HEK293 (cell line): Measurements from ENCODE around the gene TMEM259.

Experiments used
- EGR2 ChIP-seq: fragments of 450-650 bp; formaldehyde crosslinking; IDR thresholded peaks from 2 replicates; pipeline ENCODE4 v1.5.1; 2016; ENCODE audit warnings: low read depth, missing biosample characterization, missing genetic modification characterization
- GLI2 ChIP-seq: fragments of 450-650 bp; formaldehyde crosslinking; IDR thresholded peaks from 2 replicates; pipeline ENCODE4; 2017; ENCODE audit warnings: missing biosample characterization, missing genetic modification characterization, low read depth, borderline replicate concordance
- GLI4 ChIP-seq: fragments of 450-650 bp; formaldehyde crosslinking; IDR thresholded peaks from 2 replicates; pipeline ENCODE4 v1.5.1; 2016; ENCODE audit warnings: missing biosample characterization, missing genetic modification characterization
- OSR2 ChIP-seq: fragments of 450-650 bp; formaldehyde crosslinking; IDR thresholded peaks from 2 replicates; pipeline ENCODE4 v1.5.1; 2016; ENCODE audit warnings: missing biosample characterization, missing genetic modification characterization
- ZBTB20 ChIP-seq: fragments of 450-650 bp; formaldehyde crosslinking; IDR thresholded peaks from 2 replicates; pipeline ENCODE4 v1.5.1; 2016; ENCODE audit warnings: missing biosample characterization, missing genetic modification characterization
- ZNF146 ChIP-seq: fragments of 450-650 bp; formaldehyde crosslinking; IDR thresholded peaks from 2 replicates; pipeline ENCODE4 v1.5.1; 2016; ENCODE audit warnings: missing biosample characterization, missing genetic modification characterization
- ZNF16 ChIP-seq: fragments of 450-650 bp; formaldehyde crosslinking; IDR thresholded peaks from 2 replicates; pipeline ENCODE4 v1.5.1; 2016; ENCODE audit warnings: low read depth, missing biosample characterization, missing genetic modification characterization
- ZNF19 ChIP-seq: fragments of 450-650 bp; formaldehyde crosslinking; IDR thresholded peaks from 2 replicates; pipeline ENCODE4; 2016; ENCODE audit warnings: missing biosample characterization, missing genetic modification characterization, low read depth
- ZNF211 ChIP-seq: fragments of 450-650 bp; formaldehyde crosslinking; IDR thresholded peaks from 2 replicates; pipeline ENCODE4 v1.5.1; 2016; ENCODE audit warnings: low read depth, missing biosample characterization, missing genetic modification characterization
- ZNF221 ChIP-seq: fragments of 450-650 bp; formaldehyde crosslinking; IDR thresholded peaks from 2 replicates; pipeline ENCODE4 v1.5.1; 2017; ENCODE audit warnings: missing biosample characterization, missing genetic modification characterization, borderline replicate concordance
- ZNF248 ChIP-seq: fragments of 450-650 bp; formaldehyde crosslinking; IDR thresholded peaks from 2 replicates; pipeline ENCODE4 v1.5.1; 2017; ENCODE audit warnings: missing biosample characterization, missing genetic modification characterization
- ZNF423 ChIP-seq: fragments of 450-650 bp; formaldehyde crosslinking; IDR thresholded peaks from 2 replicates; pipeline ENCODE4 v1.5.1; 2016; ENCODE audit warnings: missing biosample characterization, missing genetic modification characterization
- ZNF555 ChIP-seq: fragments of 450-650 bp; formaldehyde crosslinking; conservative IDR thresholded peaks from 2 replicates; pipeline ENCODE4 v1.5.1; 2017; ENCODE audit warnings: missing biosample characterization, mild to moderate bottlenecking, missing genetic modification characterization, inconsistent platforms
- ZNF629 ChIP-seq: fragments of 450-650 bp; formaldehyde crosslinking; IDR thresholded peaks from 2 replicates; pipeline ENCODE4 v1.5.1; 2017; ENCODE audit warnings: missing biosample characterization, missing genetic modification characterization
- ZNF658 ChIP-seq: fragments of 450-650 bp; formaldehyde crosslinking; IDR thresholded peaks from 2 replicates; pipeline ENCODE4; 2016; ENCODE audit warnings: missing biosample characterization, missing genetic modification characterization
- TF ChIP-seq, protein P1 (sequence below): fragments of 450-650 bp; formaldehyde crosslinking; IDR thresholded peaks from 2 replicates; pipeline ENCODE4 v1.5.1; 2016; ENCODE audit warnings: missing biosample characterization, missing genetic modification characterization
- TF ChIP-seq, protein P2 (sequence below): fragments of 450-650 bp; formaldehyde crosslinking; IDR thresholded peaks from 2 replicates; pipeline ENCODE4 v1.5.1; 2017; ENCODE audit warnings: missing biosample characterization, missing genetic modification characterization
- TF ChIP-seq, protein P3 (sequence below): fragments of 450-650 bp; formaldehyde crosslinking; IDR thresholded peaks from 2 replicates; pipeline ENCODE4 v1.5.1; 2016; ENCODE audit warnings: missing biosample characterization, missing genetic modification characterization
- TF ChIP-seq, protein P4 (sequence below): fragments of 450-650 bp; formaldehyde crosslinking; IDR thresholded peaks from 2 replicates; pipeline ENCODE4 v1.5.1; 2016; ENCODE audit warnings: missing biosample characterization, missing genetic modification characterization
- TF ChIP-seq, protein P5 (sequence below): fragments of 450-650 bp; formaldehyde crosslinking; IDR thresholded peaks from 2 replicates; pipeline ENCODE4 v1.5.1; 2016; ENCODE audit warnings: missing biosample characterization, missing genetic modification characterization, low read depth
- TF ChIP-seq, protein P6 (sequence below): fragments of 450-650 bp; formaldehyde crosslinking; IDR thresholded peaks from 2 replicates; pipeline ENCODE4 v1.5.1; 2017; ENCODE audit warnings: missing biosample characterization, missing genetic modification characterization

The TMEM259 gene

DNA sequence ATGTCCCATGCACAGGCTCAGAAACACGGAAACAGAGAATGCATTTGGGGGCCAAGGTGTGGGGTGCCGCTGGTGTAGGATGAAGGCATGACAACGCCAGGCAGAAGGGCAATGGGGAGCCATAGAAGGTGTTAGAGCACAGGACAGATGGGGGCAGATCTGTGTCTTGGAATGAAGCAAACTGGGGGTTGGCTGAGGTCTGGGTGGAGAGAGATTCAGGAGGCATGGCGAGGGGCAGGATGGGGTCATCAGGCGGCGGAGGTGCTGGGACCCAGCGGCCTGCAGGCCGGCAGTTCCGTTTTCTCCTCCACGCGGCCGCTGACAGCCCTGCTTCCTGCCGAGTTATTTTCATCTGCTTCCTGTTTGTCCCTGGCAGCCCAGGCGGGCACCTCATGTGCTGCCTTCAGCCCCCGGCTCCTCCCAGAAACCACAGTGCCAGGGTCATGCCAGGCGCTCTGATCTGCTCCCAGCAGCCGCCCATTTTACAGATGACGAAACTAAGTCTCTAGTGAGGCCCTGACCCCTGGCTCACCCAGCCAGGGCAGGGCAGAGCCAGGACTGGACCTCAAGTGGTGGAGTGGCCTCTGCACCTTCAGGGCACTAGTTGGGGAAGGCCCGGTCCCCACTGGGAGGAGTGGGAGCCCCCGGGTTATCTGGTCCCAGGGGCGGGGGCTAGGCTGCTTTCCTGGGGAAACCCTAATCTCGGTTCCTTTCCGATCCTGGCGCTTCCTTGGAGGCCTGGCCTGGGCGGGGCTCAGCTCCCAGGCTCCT is 48.3 kb upstream of the TMEM259 start (continued):
- TF ChIP-seq, protein P1, sequence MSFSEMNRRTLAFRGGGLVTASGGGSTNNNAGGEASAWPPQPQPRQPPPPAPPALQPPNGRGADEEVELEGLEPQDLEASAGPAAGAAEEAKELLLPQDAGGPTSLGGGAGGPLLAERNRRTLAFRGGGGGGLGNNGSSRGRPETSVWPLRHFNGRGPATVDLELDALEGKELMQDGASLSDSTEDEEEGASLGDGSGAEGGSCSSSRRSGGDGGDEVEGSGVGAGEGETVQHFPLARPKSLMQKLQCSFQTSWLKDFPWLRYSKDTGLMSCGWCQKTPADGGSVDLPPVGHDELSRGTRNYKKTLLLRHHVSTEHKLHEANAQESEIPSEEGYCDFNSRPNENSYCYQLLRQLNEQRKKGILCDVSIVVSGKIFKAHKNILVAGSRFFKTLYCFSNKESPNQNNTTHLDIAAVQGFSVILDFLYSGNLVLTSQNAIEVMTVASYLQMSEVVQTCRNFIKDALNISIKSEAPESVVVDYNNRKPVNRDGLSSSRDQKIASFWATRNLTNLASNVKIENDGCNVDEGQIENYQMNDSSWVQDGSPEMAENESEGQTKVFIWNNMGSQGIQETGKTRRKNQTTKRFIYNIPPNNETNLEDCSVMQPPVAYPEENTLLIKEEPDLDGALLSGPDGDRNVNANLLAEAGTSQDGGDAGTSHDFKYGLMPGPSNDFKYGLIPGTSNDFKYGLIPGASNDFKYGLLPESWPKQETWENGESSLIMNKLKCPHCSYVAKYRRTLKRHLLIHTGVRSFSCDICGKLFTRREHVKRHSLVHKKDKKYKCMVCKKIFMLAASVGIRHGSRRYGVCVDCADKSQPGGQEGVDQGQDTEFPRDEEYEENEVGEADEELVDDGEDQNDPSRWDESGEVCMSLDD (tag by site-specific recombination), result no peak
- TF ChIP-seq ZNF211 (tag by site-specific recombination) (no peak), GLI4 (tag by site-specific recombination) (no peak), ZNF146 (tag by site-specific recombination) (no peak), ZNF555 (tag by site-specific recombination) (no peak), ZNF16 (peak; percentile 97), ZNF221 (tag by site-specific recombination) (no peak), EGR2 (tag by site-specific recombination) (no peak), ZNF658 (no peak), ZNF19 (tag by site-specific recombination) (no peak), OSR2 (no peak), GLI2 (tag by site-specific recombination) (no peak), ZBTB20 (tag by site-specific recombination) (no peak), ZNF248 (tag by site-specific recombination) (no peak), ZNF629 (tag by site-specific recombination) (no peak), ZNF423 (tag by site-specific recombination) (no peak)
- TF ChIP-seq, protein P2, sequence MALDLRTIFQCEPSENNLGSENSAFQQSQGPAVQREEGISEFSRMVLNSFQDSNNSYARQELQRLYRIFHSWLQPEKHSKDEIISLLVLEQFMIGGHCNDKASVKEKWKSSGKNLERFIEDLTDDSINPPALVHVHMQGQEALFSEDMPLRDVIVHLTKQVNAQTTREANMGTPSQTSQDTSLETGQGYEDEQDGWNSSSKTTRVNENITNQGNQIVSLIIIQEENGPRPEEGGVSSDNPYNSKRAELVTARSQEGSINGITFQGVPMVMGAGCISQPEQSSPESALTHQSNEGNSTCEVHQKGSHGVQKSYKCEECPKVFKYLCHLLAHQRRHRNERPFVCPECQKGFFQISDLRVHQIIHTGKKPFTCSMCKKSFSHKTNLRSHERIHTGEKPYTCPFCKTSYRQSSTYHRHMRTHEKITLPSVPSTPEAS (tag by site-specific recombination), result no peak
- TF ChIP-seq, protein P3, sequence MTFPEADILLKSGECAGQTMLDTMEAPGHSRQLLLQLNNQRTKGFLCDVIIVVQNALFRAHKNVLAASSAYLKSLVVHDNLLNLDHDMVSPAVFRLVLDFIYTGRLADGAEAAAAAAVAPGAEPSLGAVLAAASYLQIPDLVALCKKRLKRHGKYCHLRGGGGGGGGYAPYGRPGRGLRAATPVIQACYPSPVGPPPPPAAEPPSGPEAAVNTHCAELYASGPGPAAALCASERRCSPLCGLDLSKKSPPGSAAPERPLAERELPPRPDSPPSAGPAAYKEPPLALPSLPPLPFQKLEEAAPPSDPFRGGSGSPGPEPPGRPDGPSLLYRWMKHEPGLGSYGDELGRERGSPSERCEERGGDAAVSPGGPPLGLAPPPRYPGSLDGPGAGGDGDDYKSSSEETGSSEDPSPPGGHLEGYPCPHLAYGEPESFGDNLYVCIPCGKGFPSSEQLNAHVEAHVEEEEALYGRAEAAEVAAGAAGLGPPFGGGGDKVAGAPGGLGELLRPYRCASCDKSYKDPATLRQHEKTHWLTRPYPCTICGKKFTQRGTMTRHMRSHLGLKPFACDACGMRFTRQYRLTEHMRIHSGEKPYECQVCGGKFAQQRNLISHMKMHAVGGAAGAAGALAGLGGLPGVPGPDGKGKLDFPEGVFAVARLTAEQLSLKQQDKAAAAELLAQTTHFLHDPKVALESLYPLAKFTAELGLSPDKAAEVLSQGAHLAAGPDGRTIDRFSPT (tag by site-specific recombination), result 0 out of 2 replicates have a peak, but pooled peaks have one; percentile 40
- TF ChIP-seq, protein P4, sequence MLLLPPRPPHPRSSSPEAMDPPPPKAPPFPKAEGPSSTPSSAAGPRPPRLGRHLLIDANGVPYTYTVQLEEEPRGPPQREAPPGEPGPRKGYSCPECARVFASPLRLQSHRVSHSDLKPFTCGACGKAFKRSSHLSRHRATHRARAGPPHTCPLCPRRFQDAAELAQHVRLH (tag by site-specific recombination), result no peak; the same call in 1 of the 2 replicates
- TF ChIP-seq, protein P5, sequence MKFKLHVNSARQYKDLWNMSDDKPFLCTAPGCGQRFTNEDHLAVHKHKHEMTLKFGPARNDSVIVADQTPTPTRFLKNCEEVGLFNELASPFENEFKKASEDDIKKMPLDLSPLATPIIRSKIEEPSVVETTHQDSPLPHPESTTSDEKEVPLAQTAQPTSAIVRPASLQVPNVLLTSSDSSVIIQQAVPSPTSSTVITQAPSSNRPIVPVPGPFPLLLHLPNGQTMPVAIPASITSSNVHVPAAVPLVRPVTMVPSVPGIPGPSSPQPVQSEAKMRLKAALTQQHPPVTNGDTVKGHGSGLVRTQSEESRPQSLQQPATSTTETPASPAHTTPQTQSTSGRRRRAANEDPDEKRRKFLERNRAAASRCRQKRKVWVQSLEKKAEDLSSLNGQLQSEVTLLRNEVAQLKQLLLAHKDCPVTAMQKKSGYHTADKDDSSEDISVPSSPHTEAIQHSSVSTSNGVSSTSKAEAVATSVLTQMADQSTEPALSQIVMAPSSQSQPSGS (tag by site-specific recombination), result no peak
- TF ChIP-seq, protein P6, sequence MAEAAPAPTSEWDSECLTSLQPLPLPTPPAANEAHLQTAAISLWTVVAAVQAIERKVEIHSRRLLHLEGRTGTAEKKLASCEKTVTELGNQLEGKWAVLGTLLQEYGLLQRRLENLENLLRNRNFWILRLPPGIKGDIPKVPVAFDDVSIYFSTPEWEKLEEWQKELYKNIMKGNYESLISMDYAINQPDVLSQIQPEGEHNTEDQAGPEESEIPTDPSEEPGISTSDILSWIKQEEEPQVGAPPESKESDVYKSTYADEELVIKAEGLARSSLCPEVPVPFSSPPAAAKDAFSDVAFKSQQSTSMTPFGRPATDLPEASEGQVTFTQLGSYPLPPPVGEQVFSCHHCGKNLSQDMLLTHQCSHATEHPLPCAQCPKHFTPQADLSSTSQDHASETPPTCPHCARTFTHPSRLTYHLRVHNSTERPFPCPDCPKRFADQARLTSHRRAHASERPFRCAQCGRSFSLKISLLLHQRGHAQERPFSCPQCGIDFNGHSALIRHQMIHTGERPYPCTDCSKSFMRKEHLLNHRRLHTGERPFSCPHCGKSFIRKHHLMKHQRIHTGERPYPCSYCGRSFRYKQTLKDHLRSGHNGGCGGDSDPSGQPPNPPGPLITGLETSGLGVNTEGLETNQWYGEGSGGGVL (tag by site-specific recombination), result no peak
